Measurements from ENCODE around the gene TMEM134. TPM values are rescaled to one million over a fixed set of nuclear protein-coding genes. Genes with fewer than 3 reads are reported as not detected.

Gene TMEM134
- total and polyA plus RNA-seq, 11 donors, result 67.0 to 146 (median 83.6) TPM

GRCh38 chr11:67435727-67436458, 33.2 kb downstream of the TMEM134 start:
- Histone ChIP-seq H3K4me1 (peaks cover 0 to 49% (median 10%) of the 10 kb centered on the region in 12 donors), H3K9me3 (no peaks in the 10 kb centered on the region), H3K36me3 (peaks cover 0 to 88% (median 55%) of the 10 kb centered on the region in 9 donors), H3K4me3 (peak overlapping the region in 2 of 12 donors; percentile 17 to 62), H3K27ac (peak overlapping the region in 3 of 12 donors; percentile 22 to 90 (median 53)), H3K27me3 (no peaks in the 10 kb centered on the region)
- TF ChIP-seq, protein P1, sequence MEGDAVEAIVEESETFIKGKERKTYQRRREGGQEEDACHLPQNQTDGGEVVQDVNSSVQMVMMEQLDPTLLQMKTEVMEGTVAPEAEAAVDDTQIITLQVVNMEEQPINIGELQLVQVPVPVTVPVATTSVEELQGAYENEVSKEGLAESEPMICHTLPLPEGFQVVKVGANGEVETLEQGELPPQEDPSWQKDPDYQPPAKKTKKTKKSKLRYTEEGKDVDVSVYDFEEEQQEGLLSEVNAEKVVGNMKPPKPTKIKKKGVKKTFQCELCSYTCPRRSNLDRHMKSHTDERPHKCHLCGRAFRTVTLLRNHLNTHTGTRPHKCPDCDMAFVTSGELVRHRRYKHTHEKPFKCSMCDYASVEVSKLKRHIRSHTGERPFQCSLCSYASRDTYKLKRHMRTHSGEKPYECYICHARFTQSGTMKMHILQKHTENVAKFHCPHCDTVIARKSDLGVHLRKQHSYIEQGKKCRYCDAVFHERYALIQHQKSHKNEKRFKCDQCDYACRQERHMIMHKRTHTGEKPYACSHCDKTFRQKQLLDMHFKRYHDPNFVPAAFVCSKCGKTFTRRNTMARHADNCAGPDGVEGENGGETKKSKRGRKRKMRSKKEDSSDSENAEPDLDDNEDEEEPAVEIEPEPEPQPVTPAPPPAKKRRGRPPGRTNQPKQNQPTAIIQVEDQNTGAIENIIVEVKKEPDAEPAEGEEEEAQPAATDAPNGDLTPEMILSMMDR (IDR thresholded peaks at IDR 0.05), result no peak
- TF ChIP-seq POLR2A (IDR thresholded peaks at IDR 0.05), result no peak
- ATAC-seq, result no peak
- intact Hi-C loops (cut with DNase I), result no loop called here
- WGBS, 4 donors, result 90 to 93% (median 91%) methylated on average over 22 to 38 of the region's 38 CpGs
- no peak for DNase-seq

DNA sequence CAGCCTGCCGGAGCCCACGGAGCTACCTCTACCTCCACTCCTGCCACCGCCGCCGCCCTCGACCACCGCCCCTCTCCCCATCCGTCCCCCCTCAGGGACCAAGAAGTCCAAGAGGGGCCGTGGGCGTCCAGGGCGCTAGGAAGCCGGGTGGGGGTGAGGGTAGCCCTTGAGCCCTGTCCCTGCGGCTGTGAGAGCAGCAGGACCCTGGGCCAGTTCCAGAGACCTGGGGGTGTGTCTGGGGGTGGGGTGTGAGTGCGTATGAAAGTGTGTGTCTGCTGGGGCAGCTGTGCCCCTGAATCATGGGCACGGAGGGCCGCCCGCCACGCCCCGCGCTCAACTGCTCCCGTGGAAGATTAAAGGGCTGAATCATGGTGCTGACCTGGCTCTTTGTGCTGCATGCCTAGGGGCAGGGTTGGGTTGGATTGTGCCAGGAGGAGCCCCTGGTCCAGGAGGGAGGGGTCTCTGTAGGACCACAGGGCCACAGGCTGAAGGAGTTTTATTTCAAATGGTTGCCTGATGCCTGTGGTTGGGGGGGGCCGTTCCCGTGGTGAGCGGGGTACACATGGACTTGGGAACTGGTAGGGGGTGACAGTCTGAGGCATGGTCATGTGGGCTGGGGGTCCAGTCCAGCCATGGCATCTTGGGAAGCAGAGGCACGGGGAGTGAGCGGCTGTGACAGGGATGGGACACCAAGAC, 33.9 kb downstream of the TMEM134 start:
- Histone ChIP-seq H3K9me3 (no peaks in the 10 kb centered on the region), H3K4me1 (peaks cover 0 to 42% (median 8%) of the 10 kb centered on the region in 12 donors), H3K27me3 (no peaks in the 10 kb centered on the region), H3K36me3 (peaks cover 0 to 85% (median 58%) of the 10 kb centered on the region in 9 donors), H3K27ac (peak overlapping the region in 2 of 12 donors; percentile 53 to 90), H3K4me3 (peak overlapping the region in 1 of 12 donors; percentile 62)
- DNase-seq (no peak), ATAC-seq (no peak)
- WGBS, 4 donors, result 86 to 93% (median 88%) methylated on average over 17 to 26 of the region's 26 CpGs
- intact Hi-C loops (cut with DNase I), result no loop called here
- TF ChIP-seq, protein P1 (IDR thresholded peaks at IDR 0.05), result no peak
- no peak for TF ChIP-seq POLR2A (IDR thresholded peaks at IDR 0.05)

DNA sequence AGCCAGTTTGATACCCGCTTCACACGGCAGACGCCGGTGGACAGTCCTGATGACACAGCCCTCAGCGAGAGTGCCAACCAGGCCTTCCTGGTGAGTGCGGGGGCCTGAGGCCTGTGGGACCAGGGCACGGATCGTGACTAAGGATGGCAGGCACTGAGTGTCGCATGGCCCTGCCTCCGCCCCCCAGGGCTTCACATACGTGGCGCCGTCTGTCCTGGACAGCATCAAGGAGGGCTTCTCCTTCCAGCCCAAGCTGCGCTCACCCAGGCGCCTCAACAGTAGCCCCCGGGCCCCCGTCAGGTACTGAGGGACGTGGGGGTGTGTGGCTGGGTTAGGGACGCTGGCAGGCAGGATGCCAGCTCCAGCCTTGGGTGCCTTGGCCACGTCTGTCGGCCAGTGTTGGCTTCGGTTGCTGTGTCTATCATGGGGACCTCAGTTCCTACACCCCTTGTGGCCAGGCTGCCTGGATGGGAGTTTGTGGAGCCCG, 34.6 kb downstream of the TMEM134 start:
- no peak for DNase-seq
- TF ChIP-seq, protein P1 (IDR thresholded peaks at IDR 0.05), result no peak
- TF ChIP-seq POLR2A (IDR thresholded peaks at IDR 0.05), result no peak
- no peak for ATAC-seq
- intact Hi-C loops (cut with DNase I), result no loop called here
- H3K27ac ChIP-seq, result peak overlapping the region in 1 of 12 donors; percentile 46
- H3K27me3 ChIP-seq, result no peaks in the 10 kb centered on the region
- H3K9me3 ChIP-seq, result no peaks in the 10 kb centered on the region
- peaks cover 0 to 84% (median 65%) of the 10 kb centered on the region in 9 donors for H3K36me3 ChIP-seq
- H3K4me1 ChIP-seq, result peaks cover under 1 to 41% (median 10%) of the 10 kb centered on the region in 12 donors
- 82 to 92% (median 85%) methylated on average over 13 to 23 of the region's 23 CpGs for WGBS, 4 donors
- peak overlapping the region in 1 of 12 donors; percentile 25 for H3K4me3 ChIP-seq

All from heart left ventricle (tissue), 16 donors.